HS-5 (cell line): Measurements from ENCODE around the gene PIK3R6.
"Not testable (repeated sequence)": the region's sequence is repeated elsewhere in the genome, so short reads cannot be mapped to it uniquely, and the experiment has no call there.

Experiments
- DNase-seq: peaks from one replicate; pipeline ENCODE4 v3.0.0-alpha.2; 2012; ENCODE audit warnings: low read depth

PIK3R6 gene

GRCh38 chr17:8873801-8874715, 6.6 kb upstream of the PIK3R6 start:
- no peak for DNase-seq

- no peak for DNase-seq
Observed at GRCh38 chr17:8872705-8873435, 5.4 kb upstream of the PIK3R6 start.

GRCh38 chr17:8872036-8872704, 4.7 kb upstream of the PIK3R6 start:
- no peak for DNase-seq

- no peak for DNase-seq
Observed at GRCh38 chr17:8871081-8871581, 3.7 kb upstream of the PIK3R6 start.

DNA sequence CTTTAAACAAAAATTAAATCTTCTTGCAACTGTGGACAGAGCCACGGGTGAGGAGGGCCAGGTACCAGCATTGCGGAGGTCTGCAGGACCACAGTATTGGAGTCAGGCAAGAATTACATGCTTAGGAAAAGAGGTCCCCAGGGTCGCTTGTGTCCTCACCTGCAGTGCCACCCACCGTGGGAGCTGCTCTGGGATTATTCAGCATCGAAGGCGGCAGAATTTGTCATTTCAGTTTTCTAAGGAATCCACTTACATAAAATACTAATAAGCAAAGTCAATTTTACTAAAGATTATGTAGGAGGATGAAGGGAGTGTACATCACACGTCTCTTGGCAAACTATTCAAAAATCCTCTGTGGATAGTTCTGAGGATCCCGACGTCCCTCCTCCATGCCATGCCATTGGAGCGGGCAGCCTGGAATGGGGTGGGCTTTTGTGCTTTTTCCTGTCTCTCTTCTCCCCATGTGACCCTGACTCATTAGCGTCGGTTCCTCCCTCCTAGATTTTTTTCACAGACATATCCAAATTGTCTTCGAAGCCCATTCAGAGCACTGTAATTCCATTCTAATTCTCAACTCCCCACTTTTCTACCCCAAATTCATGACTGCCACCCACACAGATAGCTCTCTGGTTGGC, 3.0 kb upstream of the PIK3R6 start:
- no peak for DNase-seq

GRCh38 chr17:8869114-8869815, 1.8 kb upstream of the PIK3R6 start:
- no peak for DNase-seq

DNA sequence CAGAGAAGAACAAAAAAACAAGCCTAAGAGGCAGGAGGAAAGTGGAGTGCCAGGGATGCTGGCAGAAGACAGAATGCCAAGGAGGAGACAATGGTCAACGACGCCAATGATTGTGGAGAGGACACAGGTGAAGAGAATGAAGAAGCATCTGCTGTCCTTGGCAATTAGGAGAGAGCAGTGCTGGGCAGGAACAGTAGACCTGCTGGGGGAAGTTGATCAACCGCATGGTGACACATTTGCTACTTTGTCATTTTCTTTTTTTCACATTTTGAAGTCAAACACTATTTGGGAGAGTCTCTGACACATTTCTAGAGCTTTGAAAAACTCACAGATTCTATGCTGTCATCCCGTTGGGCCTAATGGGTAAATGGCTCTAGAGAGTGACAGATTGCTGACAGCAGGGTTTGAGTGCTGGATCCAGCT, 1.1 kb upstream of the PIK3R6 start:
- no peak for DNase-seq

GRCh38 chr17:8868092-8868491, 618 bp upstream of the PIK3R6 start:
- no peak for DNase-seq

- DNase-seq: no peak
Observed at GRCh38 chr17:8865811-8866210, 1.7 kb downstream of the PIK3R6 start.

GRCh38 chr17:8865385-8865784, 2.1 kb downstream of the PIK3R6 start:
- no peak for DNase-seq

DNA sequence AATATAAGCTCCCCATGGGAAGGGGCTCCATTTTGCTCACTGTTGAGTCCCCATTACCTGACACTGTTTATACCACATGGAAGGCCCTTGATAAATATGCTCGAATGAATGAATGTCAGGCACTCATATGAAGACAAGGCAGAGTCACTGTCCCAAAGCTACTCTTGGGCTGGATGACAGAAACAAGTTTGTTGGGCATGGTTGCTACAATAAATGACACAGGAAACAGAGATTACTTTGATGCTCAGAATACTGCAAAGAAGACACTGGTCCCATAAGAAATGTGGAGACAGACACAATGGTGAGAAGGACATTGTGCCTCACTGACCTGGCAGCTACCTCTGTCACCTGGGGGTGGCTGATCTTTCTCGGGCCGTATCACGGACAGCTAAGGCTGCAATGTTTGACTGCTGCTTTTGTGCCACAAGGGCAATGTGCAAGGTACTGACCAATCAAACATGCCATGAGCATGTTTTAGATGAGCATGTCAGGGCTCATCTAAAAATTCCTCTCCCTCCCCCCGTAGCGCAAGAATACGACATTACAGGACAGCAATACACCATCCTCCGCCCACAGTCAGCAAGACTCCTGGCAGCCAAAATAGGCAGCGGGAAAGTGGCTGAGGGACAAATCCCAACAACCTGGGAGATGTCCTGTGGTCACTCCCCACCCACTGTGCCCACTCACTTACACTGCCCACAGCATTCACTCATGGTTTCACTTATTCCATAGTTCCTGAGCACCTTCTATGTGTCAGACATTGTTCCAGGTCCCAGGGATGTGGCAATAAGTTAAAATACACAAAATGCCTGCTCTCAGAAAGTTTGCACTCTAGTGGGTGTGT, 5.0 kb downstream of the PIK3R6 start:
- no peak for DNase-seq

DNA sequence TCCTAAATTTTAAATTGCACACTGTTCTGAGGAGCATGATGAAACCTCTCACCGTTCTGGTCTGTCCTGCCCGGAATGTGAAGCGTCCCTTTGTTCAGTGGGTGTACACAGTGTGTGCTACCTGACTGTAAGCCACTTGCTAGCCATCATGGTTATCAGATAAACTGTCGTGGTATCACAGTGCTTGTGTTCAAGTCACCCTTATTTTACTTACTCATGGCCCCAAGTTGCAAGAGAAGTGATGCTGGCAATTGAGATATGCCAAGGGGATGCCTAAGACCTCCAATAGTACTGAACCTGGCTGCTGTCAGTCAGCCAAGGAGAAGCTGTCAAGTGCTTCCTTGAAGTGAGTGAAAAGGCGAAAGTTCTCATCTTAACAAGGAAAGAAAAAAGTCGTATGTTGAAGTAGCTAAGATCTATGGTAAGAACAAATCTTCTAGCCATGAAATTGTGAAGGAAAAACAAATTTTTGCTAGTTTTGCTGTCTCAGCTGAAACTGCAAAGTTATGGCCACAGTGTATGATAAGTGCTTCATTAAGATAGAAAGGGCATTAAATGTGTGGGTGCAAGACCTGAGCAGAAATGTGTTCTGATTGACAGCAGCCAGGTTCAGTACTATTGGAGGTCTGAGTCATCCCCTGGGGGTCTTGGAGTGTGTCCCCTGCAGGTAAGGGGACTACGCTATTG, 5.8 kb downstream of the PIK3R6 start:
- DNase-seq: no peak

DNA sequence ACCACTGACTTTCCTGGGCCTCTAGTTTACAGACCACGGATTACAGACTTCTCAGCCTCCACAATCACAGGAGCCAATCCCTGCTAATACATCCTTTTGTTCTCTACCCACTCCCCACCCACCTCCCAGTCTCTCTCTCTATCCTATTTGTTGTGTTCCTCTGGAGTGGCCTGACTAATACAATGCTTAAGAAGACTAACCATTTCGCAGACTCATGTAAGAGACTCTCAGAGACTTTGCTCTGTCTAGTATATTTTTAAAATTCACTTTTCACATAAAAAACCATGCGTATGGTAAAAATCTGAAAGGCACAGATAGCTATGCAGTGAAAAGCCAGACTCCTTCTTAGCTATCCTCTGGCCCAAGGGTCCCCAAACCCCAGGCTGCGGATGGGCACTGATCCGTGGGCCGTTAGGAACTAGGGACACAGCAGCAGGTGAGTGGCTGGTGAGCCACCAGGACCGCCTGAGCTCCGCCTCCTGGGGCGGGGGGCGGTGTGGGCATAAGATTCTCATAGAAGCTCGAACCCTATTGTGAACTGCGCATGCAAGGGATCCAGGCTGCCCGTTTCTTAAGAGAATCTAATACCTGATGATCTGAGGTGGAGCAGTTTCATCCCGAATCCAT, 7.6 kb downstream of the PIK3R6 start:
- no peak for DNase-seq

DNA sequence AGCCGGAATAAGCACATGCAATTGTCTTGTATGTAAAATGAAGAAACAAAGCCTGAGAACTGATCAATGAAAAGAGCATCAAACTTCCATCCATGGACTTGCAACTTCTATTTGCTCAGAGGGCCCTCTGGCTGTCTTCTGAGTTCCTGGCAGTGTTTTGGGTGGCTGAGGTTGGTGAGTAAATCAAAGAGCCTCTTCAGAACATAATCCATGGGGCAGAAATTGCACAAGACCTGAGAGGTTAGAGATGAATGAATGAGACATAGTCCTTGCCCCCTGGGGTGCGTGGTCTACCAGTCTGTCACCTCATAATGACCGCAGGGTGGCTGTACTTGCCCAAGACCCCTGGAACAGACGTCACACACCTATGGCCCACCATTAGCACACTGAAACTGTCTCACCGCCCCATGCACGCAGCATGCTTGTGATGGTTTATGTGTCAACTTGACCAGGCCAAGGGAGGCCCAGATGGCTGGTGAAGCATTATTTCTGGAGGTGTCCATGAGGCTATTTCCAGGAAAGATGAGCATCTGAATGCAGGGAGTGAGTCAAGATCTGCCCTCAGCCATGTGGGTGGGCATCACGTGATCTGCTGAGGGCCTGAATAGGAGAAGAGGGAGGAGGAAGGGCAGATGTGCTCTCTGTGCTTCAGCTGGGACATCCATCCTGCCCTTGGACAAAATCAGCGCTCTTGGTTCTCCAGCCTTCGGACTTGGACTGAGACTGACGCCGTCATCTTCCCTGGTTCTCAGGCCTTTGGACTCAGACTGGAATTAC, 8.3 kb downstream of the PIK3R6 start:
- peak; percentile 87 for DNase-seq

DNA sequence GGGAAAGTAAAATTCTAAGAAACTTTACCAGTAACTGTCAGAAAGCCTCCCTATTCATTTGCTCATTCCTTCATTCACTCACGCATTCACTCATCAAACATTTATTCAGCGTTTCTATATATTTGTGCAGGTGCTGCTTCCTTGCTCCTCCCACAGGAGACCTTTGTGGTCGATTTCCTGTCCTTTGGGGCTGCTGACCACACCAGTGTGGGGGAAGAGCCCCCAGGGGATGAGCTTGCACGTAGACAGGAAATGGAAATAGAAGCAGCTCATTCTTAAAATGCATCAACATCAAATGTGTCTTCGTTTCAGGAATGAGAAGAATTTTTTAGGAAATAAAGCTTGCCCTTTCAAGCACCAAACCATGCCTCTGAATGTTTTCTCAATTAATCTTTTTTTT, 9.6 kb downstream of the PIK3R6 start:
- peak; percentile 93 for DNase-seq

GRCh38 chr17:8856869-8857575, 10.5 kb downstream of the PIK3R6 start:
- no peak for DNase-seq

GRCh38 chr17:8856205-8856603, 11.3 kb downstream of the PIK3R6 start:
- DNase-seq: not testable (repeated sequence)
